IPS-11a (cell line): ENCODE results near the gene TMPRSS4.

Source experiments
- H3K4me3 ChIP-seq: one replicate; pipeline ENCODE4 v1.5.1; 2013; ENCODE audit warnings: low read depth, low read length, control low read depth

TMPRSS4 gene

DNA sequence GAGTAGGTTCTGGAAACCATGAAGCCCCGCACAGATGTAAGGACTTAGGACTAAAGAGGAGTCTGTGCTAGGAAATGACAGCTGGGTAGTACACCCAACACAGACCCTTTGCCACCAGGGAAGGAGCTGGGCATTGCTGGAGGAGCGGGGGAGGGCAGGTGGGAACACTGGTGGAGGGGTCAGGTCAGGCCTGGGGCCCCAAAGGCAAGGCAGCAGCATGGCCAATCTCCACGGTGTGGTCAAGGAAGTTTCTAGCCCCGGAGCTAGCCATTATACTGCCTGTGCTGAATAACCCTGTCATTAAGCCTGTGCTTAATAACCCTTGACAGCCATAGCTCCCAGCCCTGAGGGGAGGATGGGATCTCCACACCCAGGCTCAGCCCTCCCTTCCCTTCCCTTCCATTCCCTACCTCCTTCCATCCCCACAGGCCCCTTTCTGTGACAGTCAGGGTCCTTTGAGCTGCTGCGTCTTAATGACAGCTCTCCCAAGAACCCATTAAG, 2.1 kb downstream of the TMPRSS4 start:
- no peak overlapping the region for H3K4me3 ChIP-seq

DNA sequence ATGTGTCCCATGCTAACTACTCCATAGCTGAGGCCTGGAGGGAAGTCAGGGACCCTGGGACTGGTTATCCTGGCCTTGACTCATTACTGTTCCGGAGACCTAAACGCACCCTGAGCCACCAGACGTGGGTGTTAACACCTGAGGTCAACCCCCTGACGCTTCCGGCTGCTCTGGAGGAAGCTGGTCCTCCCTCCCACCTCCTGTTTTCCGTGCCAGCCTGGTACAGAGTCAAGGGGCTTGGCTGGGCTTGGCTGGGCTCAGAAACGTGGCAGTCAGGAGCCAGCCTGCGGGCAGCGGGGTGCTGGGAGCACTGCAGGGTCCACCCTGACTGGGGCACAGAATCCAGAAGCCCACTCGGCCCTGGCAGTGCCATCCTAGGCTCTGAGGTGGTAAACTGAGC, 2.6 kb downstream of the TMPRSS4 start:
- H3K4me3 ChIP-seq, result no peak overlapping the region

DNA sequence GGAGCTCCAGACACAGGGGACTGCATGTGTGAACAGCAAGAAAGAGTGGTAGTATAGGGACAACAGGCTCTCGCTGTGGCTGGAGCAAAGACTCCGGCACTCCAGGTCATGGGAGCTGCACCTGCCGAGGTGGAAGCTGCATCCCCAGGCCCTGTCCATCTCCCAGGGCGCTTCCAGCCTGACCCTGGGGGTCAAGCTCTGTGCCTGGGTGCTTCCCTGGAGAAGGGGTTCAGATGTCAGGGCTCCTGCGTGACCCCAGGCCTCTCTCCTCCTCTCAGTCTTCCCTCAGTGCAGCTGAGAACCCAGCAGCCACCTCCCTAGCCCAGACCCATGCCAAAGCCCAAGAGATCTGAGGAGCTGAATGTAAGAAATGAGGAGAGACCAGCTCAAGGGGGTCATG, 3.4 kb downstream of the TMPRSS4 start:
- no peak overlapping the region for H3K4me3 ChIP-seq

GRCh38 chr11:118081241-118081958, 4.5 kb downstream of the TMPRSS4 start:
- H3K4me3 ChIP-seq, result no peak overlapping the region

DNA sequence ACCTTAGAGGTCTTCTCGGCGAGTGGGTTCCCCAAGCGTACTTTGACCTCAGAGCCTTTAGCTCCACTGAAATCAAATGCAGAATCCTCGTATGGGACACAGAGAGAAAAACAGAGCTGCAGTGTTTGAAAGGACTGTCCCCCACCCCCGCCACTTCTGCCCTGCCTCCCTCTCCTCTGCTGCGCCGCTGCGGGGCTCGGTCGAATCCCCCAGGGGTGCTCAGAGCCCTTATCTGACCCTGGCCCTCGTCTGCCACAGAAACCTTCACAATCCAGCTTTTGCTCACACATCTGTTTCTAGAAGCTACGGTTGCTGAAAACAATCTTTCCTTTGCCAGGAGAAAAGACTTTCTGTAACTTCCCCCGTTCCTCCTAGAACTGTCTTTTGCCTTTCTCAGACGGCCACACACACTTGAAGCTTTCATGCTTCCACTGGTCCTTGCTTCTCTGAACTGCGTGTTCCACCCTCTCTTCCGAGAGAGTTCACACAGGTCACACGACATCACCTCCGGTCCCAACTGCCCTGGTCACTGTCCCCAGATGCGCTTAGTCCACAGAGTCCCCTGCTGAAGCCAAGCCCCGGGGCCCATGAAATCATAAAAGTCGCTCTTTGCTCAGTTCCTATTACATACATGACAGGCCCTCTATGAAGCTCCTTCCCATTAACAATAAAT, 6.1 kb downstream of the TMPRSS4 start:
- H3K4me3 ChIP-seq, result no peak overlapping the region

GRCh38 chr11:118084247-118084646, 7.4 kb downstream of the TMPRSS4 start:
- H3K4me3 ChIP-seq, result no peak overlapping the region

- no peak overlapping the region for H3K4me3 ChIP-seq
Observed at GRCh38 chr11:118084656-118085055, 7.8 kb downstream of the TMPRSS4 start.

- H3K4me3 ChIP-seq, result no peak within 1 kb of the TSS
Observed at GRCh38 chr11:118086913-118087768, 10.3 kb downstream of the TMPRSS4 start, which contains the start of gene SMIM35. TSS of gene SMIM35 (minus strand) at chr11:118086963. CDS start at chr11:118086757, 206 bp downstream.

DNA sequence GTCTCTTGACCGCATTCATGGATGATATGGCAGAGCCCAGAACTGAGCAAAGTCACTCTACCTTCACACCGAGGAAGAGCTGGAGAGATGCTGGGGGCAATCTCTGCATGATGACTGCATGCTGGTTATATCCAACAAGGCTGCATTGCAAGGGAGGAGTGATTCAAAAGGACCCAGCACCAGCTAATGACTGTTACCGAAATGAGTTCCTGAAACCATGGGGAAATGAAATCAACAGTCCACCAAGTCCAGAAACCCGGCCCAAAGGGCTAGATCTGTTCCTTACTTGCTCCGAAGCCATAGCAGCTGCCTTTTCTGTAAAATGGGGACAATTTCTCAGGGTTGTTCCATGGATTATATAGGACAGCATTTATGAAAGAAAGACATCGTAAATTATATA, 11.1 kb downstream of the TMPRSS4 start:
- no peak overlapping the region for H3K4me3 ChIP-seq

DNA sequence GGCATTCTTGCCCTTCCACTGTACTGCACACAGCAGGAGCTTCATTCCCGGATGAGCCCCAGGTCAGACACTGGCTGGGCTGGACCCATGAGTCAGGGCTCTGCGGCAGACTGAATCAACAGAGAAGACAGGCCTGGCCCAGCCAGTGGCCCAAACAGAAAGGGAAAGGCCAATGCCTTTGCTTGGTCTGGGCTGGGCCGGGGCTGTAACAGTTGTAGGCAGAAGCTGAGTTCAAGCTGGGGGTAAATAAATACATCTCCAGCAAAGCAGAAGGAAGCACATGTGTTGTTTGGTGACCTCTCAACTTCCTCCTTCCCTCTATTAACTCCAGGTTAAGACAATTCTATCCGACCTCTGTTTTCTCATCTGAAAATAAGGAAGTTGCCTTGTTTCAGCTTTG, 11.7 kb downstream of the TMPRSS4 start:
- H3K4me3 ChIP-seq, result no peak overlapping the region

DNA sequence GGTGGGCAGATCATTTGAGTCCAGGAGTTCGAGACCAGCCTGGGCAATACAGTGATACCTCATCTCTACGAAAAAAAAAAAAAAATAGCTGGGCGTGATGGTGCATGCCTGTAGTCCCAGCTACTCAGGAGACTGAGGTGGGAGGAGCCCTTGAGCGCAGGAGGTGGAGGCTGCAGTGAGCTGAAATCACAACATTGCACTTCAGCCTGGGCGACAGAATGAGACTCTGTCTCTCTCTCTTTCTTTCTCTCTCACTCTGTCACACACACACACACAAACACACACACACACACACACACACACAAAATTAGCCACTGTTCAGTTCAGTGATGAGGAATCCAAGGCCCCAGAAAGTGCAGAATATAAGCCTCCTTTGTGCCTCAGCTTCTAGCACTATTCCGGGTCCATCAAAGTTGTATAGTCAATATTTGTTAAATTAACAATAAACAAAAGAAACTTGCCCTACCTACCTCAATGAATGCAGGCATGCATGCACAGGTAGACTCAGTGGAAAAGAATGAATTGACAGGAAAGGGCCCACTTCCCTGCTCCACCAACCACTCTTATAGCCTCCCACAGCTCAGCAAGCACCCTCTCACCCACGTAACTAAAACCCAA, 13.8 kb downstream of the TMPRSS4 start:
- no peak overlapping the region for H3K4me3 ChIP-seq

DNA sequence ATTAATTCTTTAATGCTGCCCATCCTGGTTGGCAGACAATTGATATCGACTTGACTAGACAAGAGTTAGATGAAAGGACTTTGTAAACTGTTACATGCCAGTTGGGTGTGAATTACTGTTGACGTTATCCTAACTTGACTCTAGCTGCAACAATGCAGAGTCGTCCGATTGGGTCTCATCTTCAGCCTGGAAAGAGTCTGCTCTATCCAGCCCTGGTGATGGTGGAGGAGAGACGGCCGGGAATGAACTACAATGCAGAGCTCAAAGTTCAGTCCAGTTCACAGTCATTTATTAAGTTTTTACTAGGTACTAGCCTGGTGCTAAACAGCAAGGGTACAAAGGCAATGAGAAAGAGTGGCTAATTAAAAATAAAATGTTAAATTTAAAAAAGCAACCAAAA, 14.8 kb downstream of the TMPRSS4 start:
- H3K4me3 ChIP-seq, result no peak overlapping the region

DNA sequence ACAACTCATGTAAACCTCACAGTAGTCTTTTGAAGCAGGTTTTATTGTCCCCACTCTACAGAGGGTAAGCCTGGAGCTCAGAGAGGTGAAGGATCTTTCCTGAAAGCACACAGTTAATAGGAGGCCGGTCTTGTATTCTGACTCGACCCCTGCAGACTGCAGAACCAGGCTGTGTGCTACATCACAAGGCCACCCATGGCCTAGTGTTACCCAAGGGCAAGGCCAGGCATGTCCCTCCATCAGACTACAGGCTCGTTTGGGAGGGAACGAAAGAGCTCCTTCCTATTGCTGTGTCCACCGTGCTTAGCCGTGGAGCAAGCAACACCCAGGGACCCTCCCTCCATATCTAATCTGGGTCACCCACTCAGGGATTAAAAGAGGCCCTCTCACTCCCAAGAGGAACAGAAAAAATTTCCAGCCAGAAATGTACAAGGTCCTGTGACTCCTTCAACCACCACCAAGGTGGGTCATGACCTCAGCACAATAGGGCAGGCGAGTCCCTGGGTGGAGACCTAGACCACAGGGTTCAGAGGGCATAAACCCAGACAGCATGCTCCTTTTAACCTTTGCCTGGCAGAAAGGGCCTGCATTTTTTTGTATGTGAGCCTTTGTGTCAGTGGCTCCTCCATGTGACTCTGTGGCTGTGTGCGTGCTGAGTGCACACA, 16.2 kb downstream of the TMPRSS4 start:
- H3K4me3 ChIP-seq, result no peak overlapping the region

- H3K4me3 ChIP-seq, result no peak overlapping the region
Observed at GRCh38 chr11:118095493-118095892, 18.6 kb downstream of the TMPRSS4 start.

- H3K4me3 ChIP-seq, result no peak overlapping the region
Observed at GRCh38 chr11:118095967-118096367, 19.1 kb downstream of the TMPRSS4 start.

- no peak overlapping the region for H3K4me3 ChIP-seq
Observed at GRCh38 chr11:118098996-118099837, 22.3 kb downstream of the TMPRSS4 start.

DNA sequence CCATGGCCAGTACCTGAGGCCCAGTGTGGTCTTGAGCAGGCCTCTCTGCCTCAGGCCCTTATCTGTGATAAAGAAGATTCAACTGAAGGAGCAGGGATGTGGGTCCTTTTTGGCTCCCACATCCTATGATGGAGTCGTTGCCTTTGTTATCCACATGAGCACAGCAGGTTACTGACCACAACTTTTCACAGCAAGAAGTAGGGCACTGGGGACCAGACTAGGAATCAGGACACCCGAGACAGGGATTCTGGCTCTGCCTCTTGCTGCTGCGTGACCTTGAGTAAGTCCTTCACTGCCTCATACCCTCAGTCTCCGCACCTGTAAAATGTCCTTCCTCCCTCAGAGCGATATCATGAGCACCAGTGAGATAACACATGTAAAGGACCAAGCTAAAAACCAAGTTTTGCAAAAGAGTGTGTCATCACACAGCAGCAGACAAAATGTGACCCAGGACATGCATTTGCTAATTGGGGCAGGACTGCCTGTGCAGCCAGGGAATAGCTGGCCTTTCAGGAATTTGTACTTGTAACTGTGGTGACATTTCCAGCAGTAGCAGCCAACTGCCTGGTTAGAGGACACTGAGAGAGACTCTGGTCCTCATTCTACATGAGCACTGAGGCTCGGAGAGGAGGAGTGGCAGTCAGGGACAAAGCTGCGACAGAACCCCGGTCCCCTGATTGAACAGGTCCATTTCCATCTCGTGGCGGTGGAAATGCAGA, 23.1 kb downstream of the TMPRSS4 start:
- H3K4me3 ChIP-seq, result no peak overlapping the region

DNA sequence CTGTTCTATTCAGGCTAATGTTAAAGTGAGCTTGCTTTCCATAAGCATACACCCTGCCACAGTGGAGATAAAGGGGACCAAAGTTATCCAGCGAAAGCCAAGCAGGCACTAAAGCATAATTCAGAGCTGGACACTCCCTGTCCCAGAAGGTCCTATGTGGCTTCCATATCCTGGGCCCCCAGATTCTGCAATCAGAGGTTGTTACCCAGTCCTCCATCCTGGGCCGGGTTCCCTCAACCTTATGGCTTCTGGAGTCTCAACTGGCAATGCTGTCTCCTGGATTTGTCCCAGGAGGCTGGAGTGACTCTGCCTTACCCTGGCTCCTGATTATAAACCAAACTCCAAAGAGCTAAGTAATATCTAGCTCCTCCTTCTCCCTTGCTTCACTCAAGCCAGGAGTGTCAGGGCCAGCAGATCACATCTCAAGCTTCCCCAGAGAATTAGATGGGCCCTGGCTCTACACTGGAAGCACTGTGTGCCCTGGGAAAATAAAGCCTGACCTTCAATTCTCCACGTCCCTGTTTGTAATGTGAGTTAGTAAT, 23.9 kb downstream of the TMPRSS4 start:
- H3K4me3 ChIP-seq, result no peak overlapping the region
